ENCODE data around the gene TNFRSF1A. TPM values are rescaled to one million over a fixed set of nuclear protein-coding genes. Genes with fewer than 3 reads are reported as not detected.

TNFRSF1A gene
- total RNA-seq (2014; rRNA removed; shearing (Covaris generic)), result 82.4 and 98.0 TPM in 2 replicates
- 164 and 178 TPM in 2 replicates for polyA plus RNA-seq (2015; cell fraction: cytosol; rRNA removed)
- polyA plus RNA-seq (2015; cell fraction: nucleus; rRNA removed), result 45.9 and 50.5 TPM in 2 replicates

- in situ Hi-C loops (cut with HindIII; ENCODE audit: low pct_unique_long_range_greater_than_20kb, low sequenced_read_pairs), result no loop called here
- peak; percentile 81 for DNase-seq (ENCODE audit: low read depth, low spot score)
These were observed at the start of gene TNFRSF1A for GRCh38 chr12:6341417-6342139. Gene TNFRSF1A (minus strand): TSS chr12:6342076. CDS start chr12:6341814, 262 bp downstream.

DNA sequence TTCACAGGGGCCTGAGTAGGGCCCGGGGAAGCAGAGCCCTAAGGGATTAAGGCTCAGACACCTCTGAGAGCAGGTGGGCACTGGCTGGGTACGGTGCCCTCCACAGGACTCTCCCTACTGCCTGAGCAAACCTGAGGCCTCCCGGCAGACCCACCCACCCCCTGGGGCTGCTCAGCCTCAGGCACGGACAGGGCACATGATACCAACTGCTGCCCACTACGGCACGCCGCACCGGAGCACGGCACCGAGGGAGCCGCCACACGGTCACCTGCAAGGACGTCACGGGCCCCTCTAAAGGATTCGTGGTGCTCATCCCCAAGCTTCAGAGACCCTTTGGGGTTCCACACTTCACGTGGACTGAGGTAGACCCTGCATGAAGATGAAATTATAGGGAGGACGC lies 49.1 kb upstream of the TNFRSF1A start:
- DNase-seq (ENCODE audit: low read depth, low spot score), result no peak
- in situ Hi-C loops (cut with HindIII; ENCODE audit: low pct_unique_long_range_greater_than_20kb, low sequenced_read_pairs), result no loop called here

DNA sequence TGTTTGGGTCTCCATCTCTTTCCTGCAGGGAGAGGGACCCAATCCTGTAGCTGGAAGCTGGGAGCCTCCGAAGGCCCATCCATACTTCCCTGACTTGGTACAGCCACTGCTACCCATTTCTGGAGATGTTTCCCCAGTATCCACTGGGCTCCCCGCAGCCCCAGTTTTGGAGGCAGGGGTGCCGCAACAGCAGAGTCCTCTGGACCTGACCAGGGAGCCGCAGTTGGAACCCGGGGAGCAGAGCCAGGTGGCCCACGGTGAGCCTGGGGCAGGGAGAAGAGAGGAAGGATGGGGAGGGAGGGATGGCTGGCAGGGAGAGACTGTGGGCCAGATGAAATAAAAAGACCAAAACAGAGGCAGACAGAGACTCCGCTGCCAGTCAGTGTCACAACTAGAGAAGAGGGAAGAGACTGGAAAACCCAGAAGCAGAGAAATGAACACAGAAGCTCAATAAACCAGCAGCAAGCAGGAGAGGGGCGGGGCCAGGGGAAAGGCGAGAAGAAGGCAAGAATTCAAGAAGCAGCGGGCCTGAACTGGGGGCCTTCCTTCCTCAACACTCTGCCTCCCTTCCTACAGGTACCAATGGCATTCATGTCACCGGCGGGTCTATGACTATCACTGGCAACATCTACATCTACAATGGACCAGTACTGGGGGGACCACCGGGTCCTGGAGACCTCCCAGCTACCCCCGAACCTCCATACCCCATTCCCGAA lies 48.4 kb upstream of the TNFRSF1A start:
- in situ Hi-C loops (cut with HindIII; ENCODE audit: low pct_unique_long_range_greater_than_20kb, low sequenced_read_pairs), result no loop called here
- DNase-seq (ENCODE audit: low read depth, low spot score), result no peak

DNA sequence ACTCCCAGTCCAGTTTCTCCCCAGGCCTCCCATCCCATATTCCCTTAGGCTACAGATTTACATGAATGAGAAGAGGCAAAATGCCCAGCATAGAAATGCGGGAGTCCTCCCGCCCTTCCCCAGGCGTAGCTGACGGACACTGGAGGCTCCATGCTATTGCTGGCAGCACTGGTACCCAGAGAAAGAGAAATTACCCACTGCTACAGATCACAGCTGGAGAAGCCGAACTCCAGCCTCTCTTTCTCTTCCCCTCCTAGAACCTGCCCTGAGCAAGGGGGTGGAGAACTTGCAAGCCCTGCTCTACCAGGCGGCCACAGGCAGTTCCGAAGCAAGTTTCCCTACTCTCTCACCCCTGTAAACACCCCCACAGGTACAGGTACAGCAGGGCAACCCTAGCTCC lies 45.7 kb upstream of the TNFRSF1A start:
- DNase-seq (ENCODE audit: low read depth, low spot score), result no peak
- in situ Hi-C loops (cut with HindIII; ENCODE audit: low pct_unique_long_range_greater_than_20kb, low sequenced_read_pairs), result no loop called here

GRCh38 chr12:6386491-6386890 lies 44.6 kb upstream of the TNFRSF1A start:
- no peak for DNase-seq (ENCODE audit: low read depth, low spot score)
- in situ Hi-C loops (cut with HindIII; ENCODE audit: low pct_unique_long_range_greater_than_20kb, low sequenced_read_pairs), result no loop called here

DNA sequence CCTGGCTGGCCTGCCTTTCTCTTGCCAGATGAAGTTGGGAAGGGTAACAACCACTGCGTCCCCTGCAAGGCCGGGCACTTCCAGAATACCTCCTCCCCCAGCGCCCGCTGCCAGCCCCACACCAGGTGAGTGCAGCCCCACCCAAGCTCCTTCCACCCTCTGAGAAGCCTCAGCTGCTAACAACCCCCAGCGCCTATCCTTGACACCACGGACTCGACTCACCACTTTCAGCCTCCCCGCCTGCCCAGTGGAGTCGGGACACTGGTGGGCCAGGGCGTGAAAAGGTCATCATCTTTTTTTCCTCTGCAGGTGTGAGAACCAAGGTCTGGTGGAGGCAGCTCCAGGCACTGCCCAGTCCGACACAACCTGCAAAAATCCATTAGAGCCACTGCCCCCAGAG lies 44.2 kb upstream of the TNFRSF1A start:
- DNase-seq (ENCODE audit: low read depth, low spot score), result no peak
- in situ Hi-C loops (cut with HindIII; ENCODE audit: low pct_unique_long_range_greater_than_20kb, low sequenced_read_pairs), result no loop called here

DNA sequence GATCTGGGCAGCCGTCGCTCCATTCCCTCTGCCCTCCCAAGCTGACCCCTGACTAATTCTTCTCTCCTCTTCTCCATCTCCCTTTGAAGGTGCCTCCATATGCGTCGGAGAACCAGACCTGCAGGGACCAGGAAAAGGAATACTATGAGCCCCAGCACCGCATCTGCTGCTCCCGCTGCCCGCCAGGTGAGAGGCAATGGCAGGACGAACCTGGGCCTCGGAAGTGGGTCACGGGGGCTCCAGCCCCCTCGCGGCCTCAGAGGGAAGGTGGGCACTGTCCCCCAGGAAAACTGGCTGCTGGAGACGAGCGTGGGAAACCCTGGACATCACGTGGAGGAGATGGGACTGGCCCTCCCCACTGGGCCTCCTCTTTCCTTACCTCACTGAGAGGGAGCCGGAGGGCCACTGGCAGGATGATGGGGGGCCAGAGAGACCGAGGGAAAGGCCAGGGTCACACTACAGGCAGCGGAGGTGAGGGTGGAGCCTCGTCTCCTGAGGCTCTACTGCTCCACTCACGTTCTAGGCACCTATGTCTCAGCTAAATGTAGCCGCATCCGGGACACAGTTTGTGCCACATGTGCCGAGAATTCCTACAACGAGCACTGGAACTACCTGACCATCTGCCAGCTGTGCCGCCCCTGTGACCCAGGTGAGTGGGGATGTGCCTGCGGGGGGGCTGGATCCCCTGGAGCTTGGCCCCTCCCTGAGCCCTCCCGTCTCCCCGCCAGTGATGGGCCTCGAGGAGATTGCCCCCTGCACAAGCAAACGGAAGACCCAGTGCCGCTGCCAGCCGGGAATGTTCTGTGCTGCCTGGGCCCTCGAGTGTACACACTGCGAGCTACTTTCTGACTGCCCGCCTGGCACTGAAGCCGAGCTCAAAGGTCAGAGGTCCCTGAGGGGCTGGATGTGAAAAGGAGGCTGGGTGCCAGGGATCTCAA lies 42.9 kb upstream of the TNFRSF1A start:
- in situ Hi-C loops (cut with HindIII; ENCODE audit: low pct_unique_long_range_greater_than_20kb, low sequenced_read_pairs), result no loop called here
- no peak for DNase-seq (ENCODE audit: low read depth, low spot score)

- in situ Hi-C loops (cut with HindIII; ENCODE audit: low pct_unique_long_range_greater_than_20kb, low sequenced_read_pairs), result no loop called here
- peak; percentile 92 for DNase-seq (ENCODE audit: low read depth, low spot score)
These were observed 42.0 kb upstream of the TNFRSF1A start, which contains the start of gene LTBR for GRCh38 chr12:6383572-6384498. Gene LTBR (plus strand): TSS chr12:6384162. CDS start chr12:6384359, 197 bp downstream.

DNA sequence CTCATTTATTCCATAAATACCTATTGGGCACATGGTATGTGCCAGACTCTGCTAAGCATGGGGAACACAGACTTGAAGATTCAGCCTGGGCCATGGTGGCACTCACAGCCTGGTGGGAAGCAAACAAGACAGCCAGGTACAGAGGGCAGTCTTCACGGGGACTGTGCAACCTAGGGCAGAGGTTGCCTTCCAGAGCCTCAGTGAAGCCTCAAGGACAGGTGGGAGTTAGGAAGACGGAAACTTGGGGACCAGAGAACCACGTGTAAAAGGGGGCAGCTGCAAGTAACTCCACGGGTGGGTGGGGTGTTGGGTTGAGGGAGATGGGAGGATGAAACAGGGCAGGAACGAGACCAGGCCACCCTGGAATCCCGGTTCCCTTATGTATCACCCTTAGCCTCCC lies 41.1 kb upstream of the TNFRSF1A start:
- DNase-seq (ENCODE audit: low read depth, low spot score), result no peak
- in situ Hi-C loops (cut with HindIII; ENCODE audit: low pct_unique_long_range_greater_than_20kb, low sequenced_read_pairs), result no loop called here

GRCh38 chr12:6382371-6382770 lies 40.5 kb upstream of the TNFRSF1A start:
- no peak for DNase-seq (ENCODE audit: low read depth, low spot score)
- in situ Hi-C loops (cut with HindIII; ENCODE audit: low pct_unique_long_range_greater_than_20kb, low sequenced_read_pairs), result no loop called here

GRCh38 chr12:6380141-6381121 lies 38.6 kb upstream of the TNFRSF1A start:
- DNase-seq (ENCODE audit: low read depth, low spot score), result no peak
- in situ Hi-C loops (cut with HindIII; ENCODE audit: low pct_unique_long_range_greater_than_20kb, low sequenced_read_pairs), result no loop called here

GRCh38 chr12:6378709-6379472 lies 37.0 kb upstream of the TNFRSF1A start:
- in situ Hi-C loops (cut with HindIII; ENCODE audit: low pct_unique_long_range_greater_than_20kb, low sequenced_read_pairs), result no loop called here
- DNase-seq (ENCODE audit: low read depth, low spot score), result no peak

DNA sequence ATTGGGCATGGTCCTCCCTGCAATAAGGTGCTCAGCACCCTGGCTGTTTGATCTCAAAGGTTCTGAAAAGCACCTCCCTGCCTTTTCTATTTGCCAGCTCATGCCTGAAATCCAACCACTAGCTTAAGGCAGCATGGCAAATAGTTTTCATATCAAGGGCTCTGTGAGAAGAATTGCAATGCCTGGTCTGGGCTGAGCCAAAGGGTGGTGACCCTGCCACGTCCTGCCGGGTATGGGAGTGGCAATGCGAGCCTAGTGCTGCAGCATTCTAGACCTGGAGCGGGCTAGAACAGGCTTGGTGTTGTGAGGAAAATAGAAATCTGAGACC lies 35.8 kb upstream of the TNFRSF1A start:
- in situ Hi-C loops (cut with HindIII; ENCODE audit: low pct_unique_long_range_greater_than_20kb, low sequenced_read_pairs), result no loop called here
- DNase-seq (ENCODE audit: low read depth, low spot score), result no peak

GRCh38 chr12:6376870-6377666 lies 35.2 kb upstream of the TNFRSF1A start:
- no peak for DNase-seq (ENCODE audit: low read depth, low spot score)
- in situ Hi-C loops (cut with HindIII; ENCODE audit: low pct_unique_long_range_greater_than_20kb, low sequenced_read_pairs), result no loop called here
